ENCODE measurements around the gene UBXN1.
"Not testable (repeated sequence)": the region's sequence is repeated elsewhere in the genome, so short reads cannot be mapped to it uniquely, and the experiment has no call there.

The UBXN1 gene

GRCh38 chr11:62689421-62690183, 10.7 kb upstream of the UBXN1 start, which contains the start of gene LRRN4CL:
Gene LRRN4CL (minus strand): TSS chr11:62689530. CDS start chr11:62688508, 1,022 bp downstream.
- peaks cover 2% of the 10 kb centered on the region for H3K4me1 Mint-ChIP-seq
- no peak within 1 kb of the TSS for H3K4me3 Mint-ChIP-seq
- no peaks in the 10 kb centered on the region for H3K9me3 Mint-ChIP-seq
- no peak within 1 kb of the TSS for H3K27ac Mint-ChIP-seq
- H3K27me3 Mint-ChIP-seq: peaks cover 5% of the 10 kb centered on the region
- H3K36me3 Mint-ChIP-seq: peaks cover 10% of the 10 kb centered on the region

- H3K4me1 Mint-ChIP-seq: no peaks in the 10 kb centered on the region
- H3K27ac Mint-ChIP-seq: no peak overlapping the region
- peaks cover 10% of the 10 kb centered on the region for H3K36me3 Mint-ChIP-seq
- no peaks in the 10 kb centered on the region for H3K9me3 Mint-ChIP-seq
- H3K27me3 Mint-ChIP-seq: peaks cover 5% of the 10 kb centered on the region
- H3K4me3 Mint-ChIP-seq: no peak overlapping the region
Measured at GRCh38 chr11:62688491-62688890, 9.6 kb upstream of the UBXN1 start.

- Mint-ChIP-seq H3K4me3 (no peak overlapping the region), H3K27ac (no peak overlapping the region), H3K9me3 (no peaks in the 10 kb centered on the region), H3K4me1 (no peaks in the 10 kb centered on the region), H3K27me3 (peaks cover 5% of the 10 kb centered on the region), H3K36me3 (peaks cover 8% of the 10 kb centered on the region)
Measured at GRCh38 chr11:62687508-62688396, 8.9 kb upstream of the UBXN1 start.

- no peaks in the 10 kb centered on the region for H3K9me3 Mint-ChIP-seq
- no peaks in the 10 kb centered on the region for H3K36me3 Mint-ChIP-seq
- peaks cover 2% of the 10 kb centered on the region for H3K27me3 Mint-ChIP-seq
- H3K4me1 Mint-ChIP-seq: peaks cover 19% of the 10 kb centered on the region
- no peak overlapping the region for H3K27ac Mint-ChIP-seq
- H3K4me3 Mint-ChIP-seq: no peak overlapping the region
Measured at GRCh38 chr11:62682518-62682917, 3.6 kb upstream of the UBXN1 start.

- H3K36me3 Mint-ChIP-seq: peaks cover 6% of the 10 kb centered on the region
- peaks cover 29% of the 10 kb centered on the region for H3K4me1 Mint-ChIP-seq
- peak overlapping the region; percentile 50 for H3K4me3 Mint-ChIP-seq
- no peaks in the 10 kb centered on the region for H3K27me3 Mint-ChIP-seq
- no peaks in the 10 kb centered on the region for H3K9me3 Mint-ChIP-seq
- peak overlapping the region; percentile 59 for H3K27ac Mint-ChIP-seq
Measured at GRCh38 chr11:62680825-62681240, 2.0 kb upstream of the UBXN1 start.

- peaks cover 32% of the 10 kb centered on the region for H3K4me1 Mint-ChIP-seq
- H3K36me3 Mint-ChIP-seq: peaks cover 8% of the 10 kb centered on the region
- peak overlapping the region; percentile 90 for H3K4me3 Mint-ChIP-seq
- H3K27me3 Mint-ChIP-seq: no peaks in the 10 kb centered on the region
- H3K27ac Mint-ChIP-seq: peak overlapping the region; percentile 95
- no peaks in the 10 kb centered on the region for H3K9me3 Mint-ChIP-seq
Measured at GRCh38 chr11:62678433-62678769, 472 bp downstream of the UBXN1 start.

- Mint-ChIP-seq H3K27me3 (no peaks in the 10 kb centered on the region), H3K9me3 (no peaks in the 10 kb centered on the region), H3K27ac (peak overlapping the region; percentile 48), H3K4me3 (peak overlapping the region; percentile 90), H3K4me1 (peaks cover 32% of the 10 kb centered on the region), H3K36me3 (peaks cover 8% of the 10 kb centered on the region)
Measured at GRCh38 chr11:62677714-62678113, 1.2 kb downstream of the UBXN1 start.

- no peaks in the 10 kb centered on the region for H3K9me3 Mint-ChIP-seq
- H3K27ac Mint-ChIP-seq: peak overlapping the region; percentile 82
- H3K27me3 Mint-ChIP-seq: no peaks in the 10 kb centered on the region
- peaks cover 8% of the 10 kb centered on the region for H3K36me3 Mint-ChIP-seq
- H3K4me1 Mint-ChIP-seq: peaks cover 36% of the 10 kb centered on the region
- H3K4me3 Mint-ChIP-seq: peak overlapping the region; percentile 90
Measured at GRCh38 chr11:62677156-62677555, 1.7 kb downstream of the UBXN1 start.

- no peaks in the 10 kb centered on the region for H3K27me3 Mint-ChIP-seq
- H3K36me3 Mint-ChIP-seq: peaks cover 8% of the 10 kb centered on the region
- peak overlapping the region; percentile 90 for H3K4me3 Mint-ChIP-seq
- H3K4me1 Mint-ChIP-seq: peaks cover 38% of the 10 kb centered on the region
- H3K9me3 Mint-ChIP-seq: no peaks in the 10 kb centered on the region
- peak overlapping the region; percentile 82 for H3K27ac Mint-ChIP-seq
Measured at GRCh38 chr11:62676698-62677097, 2.2 kb downstream of the UBXN1 start.

- H3K4me3 Mint-ChIP-seq, H3K27ac Mint-ChIP-seq, H3K27me3 Mint-ChIP-seq, H3K9me3 Mint-ChIP-seq, H3K36me3 Mint-ChIP-seq: not testable (repeated sequence)
- peaks cover 42% of the 10 kb centered on the region for H3K4me1 Mint-ChIP-seq
Measured at GRCh38 chr11:62675415-62675814, 3.5 kb downstream of the UBXN1 start.

- H3K9me3 Mint-ChIP-seq: no peaks in the 10 kb centered on the region
- H3K27ac Mint-ChIP-seq: no peak overlapping the region
- H3K36me3 Mint-ChIP-seq: peaks cover 11% of the 10 kb centered on the region
- H3K4me3 Mint-ChIP-seq: peak overlapping the region; percentile 100
- peaks cover 47% of the 10 kb centered on the region for H3K4me1 Mint-ChIP-seq
- H3K27me3 Mint-ChIP-seq: no peaks in the 10 kb centered on the region
Measured at GRCh38 chr11:62673196-62673525, 5.7 kb downstream of the UBXN1 start.

GRCh38 chr11:62671608-62672389, 7.1 kb downstream of the UBXN1 start, which contains the start of the genes LBHD1 and UQCC3:
Gene LBHD1 (minus strand): TSS chr11:62672267. CDS start chr11:62670031, 2,236 bp downstream.
Gene UQCC3 (plus strand): TSS chr11:62671673. CDS start chr11:62671746, 73 bp downstream.
- Mint-ChIP-seq H3K36me3 (peaks cover 11% of the 10 kb centered on the region), H3K4me3 (peak within 1 kb of the TSS; percentile 100), H3K9me3 (no peaks in the 10 kb centered on the region), H3K27me3 (no peaks in the 10 kb centered on the region), H3K4me1 (peaks cover 45% of the 10 kb centered on the region), H3K27ac (peak within 1 kb of the TSS; percentile 96)

- Mint-ChIP-seq H3K27ac (peak overlapping the region; percentile 96), H3K36me3 (peaks cover 10% of the 10 kb centered on the region), H3K27me3 (no peaks in the 10 kb centered on the region), H3K9me3 (no peaks in the 10 kb centered on the region), H3K4me3 (peak overlapping the region; percentile 100), H3K4me1 (peaks cover 48% of the 10 kb centered on the region)
Measured at GRCh38 chr11:62671236-62671607, 7.7 kb downstream of the UBXN1 start.

GRCh38 chr11:62669420-62670161, 9.3 kb downstream of the UBXN1 start:
- no peaks in the 10 kb centered on the region for H3K27me3 Mint-ChIP-seq
- H3K4me3 Mint-ChIP-seq: peak overlapping the region; percentile 100
- H3K4me1 Mint-ChIP-seq: peaks cover 45% of the 10 kb centered on the region
- H3K36me3 Mint-ChIP-seq: peaks cover 11% of the 10 kb centered on the region
- peak overlapping the region; percentile 30 for H3K27ac Mint-ChIP-seq
- no peaks in the 10 kb centered on the region for H3K9me3 Mint-ChIP-seq

GRCh38 chr11:62667460-62667859, 11.4 kb downstream of the UBXN1 start:
- peaks cover 13% of the 10 kb centered on the region for H3K36me3 Mint-ChIP-seq
- peak overlapping the region; percentile 38 for H3K27ac Mint-ChIP-seq
- no peaks in the 10 kb centered on the region for H3K27me3 Mint-ChIP-seq
- H3K4me3 Mint-ChIP-seq: peak overlapping the region; percentile 98
- no peaks in the 10 kb centered on the region for H3K9me3 Mint-ChIP-seq
- H3K4me1 Mint-ChIP-seq: peaks cover 53% of the 10 kb centered on the region

All from activated naive CD4-positive, alpha-beta T cell treated with anti-CD3 and anti-CD28 coated beads, Interleukin-2, amount 50 U/mL, for 24 hours (primary cell).